NCI-H1417 (cell line): ENCODE results near the gene ANO10.
"Not testable (repeated sequence)": the region's sequence is repeated elsewhere in the genome, so short reads cannot be mapped to it uniquely, and the experiment has no call there.

Experiments used
- DNase-seq, 3 experiments: peaks; one replicate each; lab custom pipeline; 2025; lab: John Stamatoyannopoulos, UW

Gene ANO10

GRCh38 chr3:43372809-43373559 is 248.8 kb downstream of the ANO10 start:
- DNase-seq: no peak

- no peak for DNase-seq
Measured at GRCh38 chr3:43372007-43372740, 249.6 kb downstream of the ANO10 start.

- DNase-seq: no peak
Measured at GRCh38 chr3:43371494-43371893, 250.3 kb downstream of the ANO10 start.

- no peak for DNase-seq
Measured at GRCh38 chr3:43370293-43370980, 251.4 kb downstream of the ANO10 start.

- DNase-seq: no peak
Measured at GRCh38 chr3:43369404-43370292, 252.2 kb downstream of the ANO10 start.

GRCh38 chr3:43366885-43367284 is 254.9 kb downstream of the ANO10 start:
- DNase-seq: no peak

GRCh38 chr3:43366481-43366880 is 255.3 kb downstream of the ANO10 start:
- DNase-seq: no peak

- DNase-seq: no peak
Measured at GRCh38 chr3:43365601-43366305, 256.1 kb downstream of the ANO10 start.

- DNase-seq: no peak
Measured at GRCh38 chr3:43364926-43365325, 256.9 kb downstream of the ANO10 start.

- DNase-seq: no peak
Measured at GRCh38 chr3:43364494-43364893, 257.3 kb downstream of the ANO10 start.

- DNase-seq: no peak
Measured at GRCh38 chr3:43363621-43364266, 258.1 kb downstream of the ANO10 start.

- no peak for DNase-seq
Measured at GRCh38 chr3:43362961-43363360, 258.9 kb downstream of the ANO10 start.

- DNase-seq: no peak
Measured at GRCh38 chr3:43362183-43362582, 259.6 kb downstream of the ANO10 start.

- DNase-seq: no peak
Measured at GRCh38 chr3:43361077-43361476, 260.7 kb downstream of the ANO10 start.

GRCh38 chr3:43356033-43356432 is 265.8 kb downstream of the ANO10 start:
- DNase-seq: not testable (repeated sequence)

GRCh38 chr3:43353923-43354670 is 267.7 kb downstream of the ANO10 start:
- no peak for DNase-seq

- DNase-seq: no peak
Measured at GRCh38 chr3:43353393-43353792, 268.4 kb downstream of the ANO10 start.

GRCh38 chr3:43349716-43350115 is 272.1 kb downstream of the ANO10 start:
- no peak for DNase-seq

GRCh38 chr3:43348852-43349574 is 272.8 kb downstream of the ANO10 start:
- DNase-seq: no peak
